Daoy (cell line): Measurements from ENCODE around the gene MARVELD3. TPM values are rescaled to one million over a fixed set of nuclear protein-coding genes. Genes with fewer than 3 reads are reported as not detected.
A peak's percentile ranks its signal among the peaks of the same experiment; 100 is the strongest.
"Not testable (repeated sequence)": the region's sequence is repeated elsewhere in the genome, so short reads cannot be mapped to it uniquely, and the experiment has no call there.

Experiments used
- DNase-seq: peaks from one replicate; pipeline ENCODE4 v3.0.0-alpha.2; 2015; ENCODE audit warnings: low read depth
- total RNA-seq: library from RNA; depleted of rRNA; stranded (reverse); fragments of >200 nt; shearing (Covaris generic); gene quantifications from 2 replicates; pipeline ENCODE4 v1.2.3, GENCODE V29; 2014; rRNA removed

MARVELD3 gene, protein sequence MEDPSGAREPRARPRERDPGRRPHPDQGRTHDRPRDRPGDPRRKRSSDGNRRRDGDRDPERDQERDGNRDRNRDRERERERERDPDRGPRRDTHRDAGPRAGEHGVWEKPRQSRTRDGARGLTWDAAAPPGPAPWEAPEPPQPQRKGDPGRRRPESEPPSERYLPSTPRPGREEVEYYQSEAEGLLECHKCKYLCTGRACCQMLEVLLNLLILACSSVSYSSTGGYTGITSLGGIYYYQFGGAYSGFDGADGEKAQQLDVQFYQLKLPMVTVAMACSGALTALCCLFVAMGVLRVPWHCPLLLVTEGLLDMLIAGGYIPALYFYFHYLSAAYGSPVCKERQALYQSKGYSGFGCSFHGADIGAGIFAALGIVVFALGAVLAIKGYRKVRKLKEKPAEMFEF
- total RNA-seq: 0.11 and 0.18 TPM in 2 replicates

- no peak for DNase-seq
Observed at GRCh38 chr16:71626018-71626857, at the start of gene MARVELD3. MARVELD3 (plus strand) TSS chr16:71626184; CDS start chr16:71626230, 46 bp downstream.

- no peak for DNase-seq
Observed at GRCh38 chr16:71576971-71577370, 49.0 kb upstream of the MARVELD3 start, which contains the start of gene TAT. TAT (minus strand) TSS chr16:71577092; CDS start chr16:71576415, 677 bp downstream.

DNA sequence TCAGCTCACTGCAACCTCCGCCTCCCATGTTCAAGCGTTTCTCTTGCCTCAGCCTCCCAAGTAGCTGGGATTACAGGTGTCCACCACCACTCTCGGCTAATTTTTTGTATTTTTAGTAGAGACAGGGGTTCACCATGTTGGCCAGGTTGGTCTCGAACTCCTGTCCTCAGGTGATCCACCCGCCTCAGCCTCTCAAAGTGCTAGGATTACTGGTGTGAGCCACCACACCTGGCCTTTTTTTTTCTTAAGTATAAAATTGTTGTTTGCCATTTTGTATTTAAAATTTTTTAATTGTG lies 43.5 kb upstream of the MARVELD3 start:
- not testable (repeated sequence) for DNase-seq

- DNase-seq: no peak
Observed at GRCh38 chr16:71584543-71585317, 41.3 kb upstream of the MARVELD3 start.

- no peak for DNase-seq
Observed at GRCh38 chr16:71585318-71585703, 40.7 kb upstream of the MARVELD3 start.

- DNase-seq: not testable (repeated sequence)
Observed at GRCh38 chr16:71589334-71589733, 36.6 kb upstream of the MARVELD3 start.

GRCh38 chr16:71590071-71590470 lies 35.9 kb upstream of the MARVELD3 start:
- DNase-seq: not testable (repeated sequence)

GRCh38 chr16:71590584-71590983 lies 35.4 kb upstream of the MARVELD3 start:
- no peak for DNase-seq

GRCh38 chr16:71591917-71592316 lies 34.1 kb upstream of the MARVELD3 start:
- DNase-seq: no peak

GRCh38 chr16:71593048-71593999 lies 32.7 kb upstream of the MARVELD3 start:
- DNase-seq: no peak

GRCh38 chr16:71594000-71594646 lies 31.9 kb upstream of the MARVELD3 start:
- DNase-seq: no peak

DNA sequence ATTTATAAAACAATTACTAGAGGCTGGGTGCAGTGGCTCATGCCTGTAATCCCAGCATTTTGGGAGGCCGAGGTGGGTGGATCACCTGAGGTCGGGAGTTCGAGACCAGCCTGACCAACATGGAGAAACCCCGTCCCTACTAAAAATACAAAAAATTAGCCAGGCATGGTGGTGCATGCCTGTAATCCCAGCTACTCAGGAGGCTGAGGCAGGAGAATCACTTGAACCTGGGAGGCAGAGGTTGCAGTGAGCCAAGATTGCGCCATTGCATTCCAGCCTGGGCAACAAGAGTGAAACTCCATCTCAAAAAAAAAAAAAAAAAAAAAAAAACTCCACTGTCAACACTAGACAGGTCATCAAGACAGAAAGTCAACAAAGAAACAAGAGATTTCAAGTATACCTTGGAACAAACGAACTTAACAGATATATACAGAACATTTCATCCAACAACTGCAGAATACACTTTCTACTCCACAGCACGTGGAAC lies 30.6 kb upstream of the MARVELD3 start:
- not testable (repeated sequence) for DNase-seq

DNA sequence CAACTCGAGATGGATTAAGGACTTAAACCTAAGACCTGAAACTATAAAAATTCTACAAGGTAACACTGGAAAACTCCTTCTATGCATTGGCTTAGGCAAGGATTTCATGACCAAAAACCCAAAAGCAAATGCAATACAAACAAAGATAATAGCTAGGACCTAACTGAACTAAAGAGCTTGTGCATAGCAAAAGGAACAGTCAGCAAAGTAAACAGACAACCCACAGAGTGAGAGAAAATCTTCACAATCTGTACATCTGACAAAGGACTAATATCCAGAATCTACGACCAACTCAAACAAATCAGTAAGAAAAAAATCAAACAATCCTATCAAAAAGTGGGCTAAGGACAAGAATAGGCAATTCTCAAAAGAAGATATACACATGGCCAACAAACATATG lies 27.6 kb upstream of the MARVELD3 start:
- not testable (repeated sequence) for DNase-seq

DNA sequence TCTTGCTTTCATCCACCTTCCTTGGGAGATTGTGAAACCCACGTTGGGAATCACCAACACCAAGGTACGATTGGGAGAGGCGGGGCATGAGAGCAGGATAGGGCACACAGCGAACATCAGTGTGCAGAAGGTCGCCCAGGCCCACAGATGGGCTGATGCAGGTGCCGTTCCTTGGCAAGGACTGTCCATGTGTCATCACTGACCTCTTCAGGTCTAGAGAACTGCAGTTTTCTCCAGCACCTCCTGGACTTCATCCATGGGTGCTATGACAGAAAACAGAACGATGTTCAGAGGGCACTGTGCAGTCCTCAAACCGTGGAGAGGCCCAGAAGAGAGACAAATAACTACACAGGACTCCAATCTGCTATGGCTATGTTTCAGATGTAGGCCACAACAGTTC lies 25.2 kb upstream of the MARVELD3 start:
- DNase-seq: no peak

DNA sequence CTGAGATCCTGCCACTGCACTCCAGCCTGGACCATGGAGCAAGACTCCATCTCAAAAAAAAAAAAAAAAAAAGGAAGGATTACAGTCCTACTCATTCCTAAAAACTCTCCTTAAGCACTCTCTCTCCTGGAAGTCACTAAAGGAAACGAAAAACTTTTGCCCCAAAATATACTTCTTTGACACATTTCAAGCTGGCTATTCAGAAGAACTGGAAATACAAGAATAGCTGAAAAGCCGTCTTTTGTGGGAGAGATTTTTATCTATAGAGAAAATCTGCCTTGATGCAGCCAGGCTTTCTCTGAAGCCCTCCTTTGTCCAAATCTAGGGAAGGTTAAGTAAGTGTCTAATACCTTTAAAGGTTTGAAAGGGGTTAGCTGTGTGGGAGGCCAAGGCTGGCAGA lies 16.9 kb upstream of the MARVELD3 start:
- DNase-seq: no peak

DNA sequence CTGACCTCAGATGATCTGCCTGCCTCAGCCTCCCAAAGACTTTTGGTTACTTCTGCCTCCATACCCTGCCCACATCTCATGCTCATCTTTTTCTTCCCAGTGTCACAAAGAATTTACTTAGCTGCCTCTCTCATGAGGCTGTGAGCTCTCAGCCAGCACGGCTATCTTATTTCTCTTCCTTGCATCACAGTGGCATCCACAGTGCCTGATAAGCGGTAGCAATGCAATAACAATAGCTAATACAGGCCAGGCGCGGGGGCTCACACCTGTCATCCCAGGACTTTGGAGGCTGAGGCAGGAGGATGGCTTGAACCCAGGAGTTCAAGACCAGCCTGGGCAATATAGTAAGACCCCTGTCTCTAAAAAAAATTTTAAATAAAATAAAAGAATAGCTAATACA lies 15.5 kb upstream of the MARVELD3 start:
- DNase-seq: no peak

GRCh38 chr16:71610936-71611871 lies 14.8 kb upstream of the MARVELD3 start:
- peak; percentile 76 for DNase-seq

GRCh38 chr16:71614956-71615355 lies 11.0 kb upstream of the MARVELD3 start:
- DNase-seq: not testable (repeated sequence)

- DNase-seq: no peak
Observed at GRCh38 chr16:71618429-71618828, 7.6 kb upstream of the MARVELD3 start.
